Measurements from ENCODE around the gene PXDC1.
"Not testable (repeated sequence)": the region's sequence is repeated elsewhere in the genome, so short reads cannot be mapped to it uniquely, and the experiment has no call there.

Gene PXDC1

GRCh38 chr6:3764516-3765335, 13.2 kb upstream of the PXDC1 start:
- DNase-seq = no peak

GRCh38 chr6:3762852-3763251, 11.3 kb upstream of the PXDC1 start:
- no peak for DNase-seq

GRCh38 chr6:3762359-3762758, 10.8 kb upstream of the PXDC1 start:
- DNase-seq = no peak

GRCh38 chr6:3761989-3762270, 10.4 kb upstream of the PXDC1 start:
- no peak for DNase-seq

GRCh38 chr6:3759646-3760232, 8.2 kb upstream of the PXDC1 start:
- no peak for DNase-seq

- no peak for DNase-seq
Measured at GRCh38 chr6:3758842-3759144, 7.3 kb upstream of the PXDC1 start.

- DNase-seq = not testable (repeated sequence)
Measured at GRCh38 chr6:3757998-3758841, 6.7 kb upstream of the PXDC1 start.

- DNase-seq = no peak
Measured at GRCh38 chr6:3757241-3757641, 5.7 kb upstream of the PXDC1 start.

- no peak for DNase-seq
Measured at GRCh38 chr6:3756546-3756945, 5.0 kb upstream of the PXDC1 start.

- no peak for DNase-seq
Measured at GRCh38 chr6:3755637-3756545, 4.4 kb upstream of the PXDC1 start.

GRCh38 chr6:3754776-3755175, 3.3 kb upstream of the PXDC1 start:
- no peak for DNase-seq

GRCh38 chr6:3754032-3754725, 2.7 kb upstream of the PXDC1 start:
- not testable (repeated sequence) for DNase-seq

- no peak for DNase-seq
Measured at GRCh38 chr6:3753228-3753835, 1.8 kb upstream of the PXDC1 start.

- peak in 1 of 51 donors; percentile 55 for DNase-seq
Measured at GRCh38 chr6:3752531-3753227, 1.2 kb upstream of the PXDC1 start.

GRCh38 chr6:3751730-3752530, 417 bp upstream of the PXDC1 start:
- peak in 47 of 51 donors; percentile 15 to 88 (median 63) for DNase-seq

- peak in 49 of 51 donors; percentile 24 to 87 (median 65) for DNase-seq
Measured at GRCh38 chr6:3750317-3751076, 1.0 kb downstream of the PXDC1 start.

GRCh38 chr6:3749977-3750316, 1.6 kb downstream of the PXDC1 start:
- DNase-seq = peak in 6 of 51 donors; percentile 38 to 68 (median 52)
